Gastrocnemius medialis (tissue), 4 donors: Measurements from ENCODE around the gene ADAMTS2. TPM values are rescaled to one million over a fixed set of nuclear protein-coding genes. Genes with fewer than 3 reads are reported as not detected.

Source experiments
- ATAC-seq, 2 donors: fragments of 150-250 bp; one replicate each; pipeline ENCODE4 v1.9.1; 2016
- DNase-seq, 2 donors: peaks; one replicate each; pipeline ENCODE4 v3.0.0-alpha.2; 2019
- H3K27ac ChIP-seq, 4 donors: fragments of 200-600 bp; sonication (generic); 1 replicate in 1 of 4; 2 replicates in 3 of 4; pipeline ENCODE4 v1.5.1; 2016 to 2018; ENCODE audit warnings: mild to moderate bottlenecking in 2 of 4, moderate library complexity in 1 of 4
- H3K27me3 ChIP-seq, 3 donors: fragments of 200-600 bp; sonication (generic) in 2 of 3; 1 replicate in 1 of 3; 2 replicates in 2 of 3; pipeline versions ENCODE4 v1.5.1 to v1.6.0; 2016 to 2019; ENCODE audit warnings: mild to moderate bottlenecking in 1 of 3, moderate library complexity in 1 of 3
- H3K36me3 ChIP-seq, 2 donors: fragments of 200-600 bp; sonication (generic) in 1 of 2; one replicate each; pipeline ENCODE4 v1.5.1; 2017 to 2018
- H3K4me1 ChIP-seq, 2 donors: fragments of 200-600 bp; sonication (generic) in 1 of 2; one replicate each; pipeline ENCODE4 v1.5.1; 2016 to 2017; ENCODE audit warnings: mild to moderate bottlenecking in 2 of 2
- H3K4me3 ChIP-seq, 4 donors: fragments of 200-600 bp; sonication (generic) in 3 of 4; 1 replicate in 1 of 4; 2 replicates in 3 of 4; pipeline ENCODE4 v1.5.1; 2016 to 2019; ENCODE audit warnings: mild to moderate bottlenecking in 2 of 4
- H3K9me3 ChIP-seq, 3 donors: fragments of 200-600 bp; sonication (generic) in 2 of 3; 1 replicate in 1 of 3; 2 replicates in 2 of 3; pipeline ENCODE4 v1.5.1; 2016 to 2019
- POLR2A ChIP-seq, 2 donors: fragments of 450-650 bp; IDR thresholded peaks; one replicate each; pipeline ENCODE4 v1.6.1; 2017; ENCODE audit warnings: antibody characterized with exemption in 2 of 2, mild to moderate bottlenecking in 2 of 2, moderate library complexity in 2 of 2
- in situ Hi-C, 4 donors: fragments of 200-750 bp; cut with MboI; loops; one replicate each; pipeline versions ENCODE4 v1.15.0 to v1.8.0; 2017; ENCODE audit warnings: low sequenced_read_pairs in 4 of 4
- intact Hi-C: fragments of 100-400 bp; cut with DNase I; formaldehyde crosslinking; loops from one replicate; pipeline ENCODE4 v1.15.1; 2023; ENCODE audit warnings: low total_unique reads
- total RNA-seq, 4 donors: library from RNA; depleted of rRNA; stranded (reverse); fragments of >200 nt; gene quantifications; one replicate each; pipeline versions ENCODE4 v1.1.0 to v1.2.3, GENCODE V29; 2016
- TF ChIP-seq, protein P1 (sequence below), 5 experiments: fragments of 450-650 bp in 3 of 5; fragments of 200-600 bp in 2 of 5; sonication (generic) in 2 of 5; IDR thresholded peaks in 4 of 5; conservative IDR thresholded peaks in 1 of 5; 1 replicate in 4 of 5; 2 replicates in 1 of 5; pipeline ENCODE4 v1.5.1; 2016 to 2019; ENCODE audit warnings: antibody characterized with exemption in 5 of 5, mild to moderate bottlenecking in 3 of 5, moderate library complexity in 3 of 5

Gene ADAMTS2
- total RNA-seq, 4 donors from 2014 or later: 0.78 to 3.8 (median 2.0) TPM

DNA sequence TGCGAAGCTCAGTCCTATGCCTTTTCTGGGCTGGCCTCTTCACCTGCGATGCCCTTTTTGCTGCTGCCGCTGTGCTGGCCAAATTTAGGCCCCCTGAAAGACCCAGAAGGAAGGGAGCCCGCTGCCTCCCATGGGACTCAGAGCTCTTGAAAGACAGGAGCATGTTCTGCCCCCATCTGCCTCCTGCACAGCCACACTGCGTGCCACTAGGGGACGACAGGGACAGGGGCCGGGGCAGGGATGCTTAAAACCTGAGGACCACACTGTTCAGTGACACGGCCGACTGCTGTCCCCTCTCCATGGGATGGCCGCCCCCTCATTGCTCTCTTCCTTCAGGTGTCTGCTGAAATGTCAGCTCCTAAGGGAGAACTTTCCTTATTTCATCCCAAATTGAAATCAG is 132.4 kb downstream of the ADAMTS2 start:
- DNase-seq (no peak), ATAC-seq (no peak)
- TF ChIP-seq POLR2A (IDR thresholded peaks at IDR 0.05): no peak
- TF ChIP-seq, protein P1, sequence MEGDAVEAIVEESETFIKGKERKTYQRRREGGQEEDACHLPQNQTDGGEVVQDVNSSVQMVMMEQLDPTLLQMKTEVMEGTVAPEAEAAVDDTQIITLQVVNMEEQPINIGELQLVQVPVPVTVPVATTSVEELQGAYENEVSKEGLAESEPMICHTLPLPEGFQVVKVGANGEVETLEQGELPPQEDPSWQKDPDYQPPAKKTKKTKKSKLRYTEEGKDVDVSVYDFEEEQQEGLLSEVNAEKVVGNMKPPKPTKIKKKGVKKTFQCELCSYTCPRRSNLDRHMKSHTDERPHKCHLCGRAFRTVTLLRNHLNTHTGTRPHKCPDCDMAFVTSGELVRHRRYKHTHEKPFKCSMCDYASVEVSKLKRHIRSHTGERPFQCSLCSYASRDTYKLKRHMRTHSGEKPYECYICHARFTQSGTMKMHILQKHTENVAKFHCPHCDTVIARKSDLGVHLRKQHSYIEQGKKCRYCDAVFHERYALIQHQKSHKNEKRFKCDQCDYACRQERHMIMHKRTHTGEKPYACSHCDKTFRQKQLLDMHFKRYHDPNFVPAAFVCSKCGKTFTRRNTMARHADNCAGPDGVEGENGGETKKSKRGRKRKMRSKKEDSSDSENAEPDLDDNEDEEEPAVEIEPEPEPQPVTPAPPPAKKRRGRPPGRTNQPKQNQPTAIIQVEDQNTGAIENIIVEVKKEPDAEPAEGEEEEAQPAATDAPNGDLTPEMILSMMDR (IDR thresholded peaks at IDR 0.05 in 4 of 5, conservative IDR thresholded peaks at IDR 0.05 in 1 of 5): peak in 1 of 5 experiments; percentile 44
- Histone ChIP-seq H3K27ac (no peak overlapping the region), H3K4me1 (no peaks in the 10 kb centered on the region), H3K27me3 (no peaks in the 10 kb centered on the region), H3K9me3 (no peaks in the 10 kb centered on the region), H3K36me3 (no peaks in the 10 kb centered on the region), H3K4me3 (no peak overlapping the region)
- in situ Hi-C loops: no loop called here
- intact Hi-C loops: no loop called here

DNA sequence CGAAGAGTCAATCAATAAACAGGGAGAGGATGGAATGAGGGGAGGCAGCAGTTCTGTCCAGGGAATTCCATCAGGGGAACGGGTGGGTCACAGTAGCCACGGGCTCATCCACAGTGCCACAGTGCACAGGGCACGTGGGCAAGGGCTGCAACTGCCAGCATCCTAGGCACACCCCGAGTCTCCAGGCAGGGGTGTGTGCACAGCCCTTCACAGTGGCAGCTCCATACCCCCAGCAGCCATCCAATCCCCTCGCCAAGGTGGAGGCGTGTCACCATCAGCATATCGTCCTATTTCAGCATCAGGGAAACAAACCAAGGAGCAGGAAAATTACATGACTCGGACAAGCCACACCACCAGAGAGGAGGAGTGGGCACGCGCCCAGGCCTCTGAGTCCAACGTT is 133.6 kb downstream of the ADAMTS2 start:
- Histone ChIP-seq H3K4me1 (no peaks in the 10 kb centered on the region), H3K9me3 (no peaks in the 10 kb centered on the region), H3K27ac (no peak overlapping the region), H3K27me3 (no peaks in the 10 kb centered on the region), H3K4me3 (no peak overlapping the region), H3K36me3 (no peaks in the 10 kb centered on the region)
- TF ChIP-seq, protein P1 (IDR thresholded peaks at IDR 0.05 in 4 of 5, conservative IDR thresholded peaks at IDR 0.05 in 1 of 5): no peak
- TF ChIP-seq POLR2A (IDR thresholded peaks at IDR 0.05): no peak
- DNase-seq (no peak), ATAC-seq (no peak)
- in situ Hi-C loops: no loop called here
- intact Hi-C loops: no loop called here

DNA sequence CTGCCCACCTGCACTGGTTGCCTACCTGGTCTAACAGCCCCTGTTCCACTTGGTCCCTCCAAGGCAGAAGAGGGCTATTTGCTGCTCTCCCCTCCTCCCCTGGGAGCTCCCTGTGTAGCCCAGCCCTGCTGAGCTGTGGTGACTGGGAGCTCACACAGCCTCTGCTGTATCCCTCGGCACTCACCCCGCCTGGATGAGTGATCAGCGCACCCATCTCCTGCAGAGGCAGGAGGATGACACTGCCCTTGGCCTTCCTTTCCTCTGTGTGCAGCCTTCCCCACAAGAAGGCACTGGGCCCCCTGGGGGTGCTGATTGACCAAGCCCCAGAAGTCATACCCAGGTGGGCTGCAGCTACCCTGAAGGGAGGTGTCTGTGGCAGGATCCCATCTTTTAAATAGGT is 134.2 kb downstream of the ADAMTS2 start:
- no peak overlapping the region for H3K27ac ChIP-seq
- DNase-seq (no peak), ATAC-seq (no peak)
- no peaks in the 10 kb centered on the region for H3K36me3 ChIP-seq
- H3K9me3 ChIP-seq: no peaks in the 10 kb centered on the region
- intact Hi-C loops: no loop called here
- H3K27me3 ChIP-seq: no peaks in the 10 kb centered on the region
- in situ Hi-C loops: no loop called here
- no peak for TF ChIP-seq POLR2A (IDR thresholded peaks at IDR 0.05)
- TF ChIP-seq, protein P1 (IDR thresholded peaks at IDR 0.05 in 4 of 5, conservative IDR thresholded peaks at IDR 0.05 in 1 of 5): no peak
- no peak overlapping the region for H3K4me3 ChIP-seq
- no peaks in the 10 kb centered on the region for H3K4me1 ChIP-seq

DNA sequence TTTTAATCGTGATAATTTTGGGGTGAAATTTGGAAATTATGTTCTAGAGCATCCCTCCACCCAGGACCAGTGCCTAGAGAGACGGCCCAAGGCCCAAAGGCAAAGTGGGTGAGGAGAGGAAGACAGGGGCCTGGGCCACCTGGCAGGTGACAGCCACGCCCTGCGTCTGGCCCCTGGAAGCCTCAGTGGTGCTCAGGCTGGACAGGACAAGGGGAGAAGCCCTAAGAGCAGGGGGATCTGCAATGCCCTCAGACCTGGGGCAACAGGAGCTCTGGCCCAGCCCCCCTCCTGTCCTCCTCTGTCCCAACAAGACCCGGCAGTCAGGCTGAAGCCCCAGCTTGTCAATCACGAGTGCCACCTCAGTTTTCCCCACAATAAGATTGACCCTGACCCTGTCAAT is 134.8 kb downstream of the ADAMTS2 start:
- intact Hi-C loops (no loop called here), in situ Hi-C loops (no loop called here)
- Histone ChIP-seq H3K36me3 (no peaks in the 10 kb centered on the region), H3K4me3 (no peak overlapping the region), H3K9me3 (no peaks in the 10 kb centered on the region), H3K4me1 (no peaks in the 10 kb centered on the region), H3K27me3 (no peaks in the 10 kb centered on the region), H3K27ac (no peak overlapping the region)
- TF ChIP-seq, protein P1 (IDR thresholded peaks at IDR 0.05 in 4 of 5, conservative IDR thresholded peaks at IDR 0.05 in 1 of 5): no peak
- TF ChIP-seq POLR2A (IDR thresholded peaks at IDR 0.05): no peak
- ATAC-seq: no peak
- no peak for DNase-seq
